ENCODE data around the gene FAM156B.
"Not testable (repeated sequence)": the region's sequence is repeated elsewhere in the genome, so short reads cannot be mapped to it uniquely, and the experiment has no call there.

GRCh38 chrX:52935470-52935784 is 38.3 kb downstream of the FAM156B start:
- TF ChIP-seq, protein P1, sequence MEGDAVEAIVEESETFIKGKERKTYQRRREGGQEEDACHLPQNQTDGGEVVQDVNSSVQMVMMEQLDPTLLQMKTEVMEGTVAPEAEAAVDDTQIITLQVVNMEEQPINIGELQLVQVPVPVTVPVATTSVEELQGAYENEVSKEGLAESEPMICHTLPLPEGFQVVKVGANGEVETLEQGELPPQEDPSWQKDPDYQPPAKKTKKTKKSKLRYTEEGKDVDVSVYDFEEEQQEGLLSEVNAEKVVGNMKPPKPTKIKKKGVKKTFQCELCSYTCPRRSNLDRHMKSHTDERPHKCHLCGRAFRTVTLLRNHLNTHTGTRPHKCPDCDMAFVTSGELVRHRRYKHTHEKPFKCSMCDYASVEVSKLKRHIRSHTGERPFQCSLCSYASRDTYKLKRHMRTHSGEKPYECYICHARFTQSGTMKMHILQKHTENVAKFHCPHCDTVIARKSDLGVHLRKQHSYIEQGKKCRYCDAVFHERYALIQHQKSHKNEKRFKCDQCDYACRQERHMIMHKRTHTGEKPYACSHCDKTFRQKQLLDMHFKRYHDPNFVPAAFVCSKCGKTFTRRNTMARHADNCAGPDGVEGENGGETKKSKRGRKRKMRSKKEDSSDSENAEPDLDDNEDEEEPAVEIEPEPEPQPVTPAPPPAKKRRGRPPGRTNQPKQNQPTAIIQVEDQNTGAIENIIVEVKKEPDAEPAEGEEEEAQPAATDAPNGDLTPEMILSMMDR (IDR thresholded peaks at IDR 0.05; ENCODE audit: low read depth, low read length), result not testable (repeated sequence)
- not testable (repeated sequence) for TF ChIP-seq POLR2A (IDR thresholded peaks at IDR 0.05; ENCODE audit: extremely low read depth, insufficient read length); MYC (IDR thresholded peaks at IDR 0.05; ENCODE audit: low read depth, low read length)
- TF ChIP-seq, protein P2, sequence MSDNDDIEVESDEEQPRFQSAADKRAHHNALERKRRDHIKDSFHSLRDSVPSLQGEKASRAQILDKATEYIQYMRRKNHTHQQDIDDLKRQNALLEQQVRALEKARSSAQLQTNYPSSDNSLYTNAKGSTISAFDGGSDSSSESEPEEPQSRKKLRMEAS (IDR thresholded peaks at IDR 0.05; ENCODE audit: low read depth, low read length), result not testable (repeated sequence)
